Retina (tissue), 1 donor: ENCODE data around the gene PHETA1.
"Not testable (repeated sequence)": the region's sequence is repeated elsewhere in the genome, so short reads cannot be mapped to it uniquely, and the experiment has no call there.

Experiments
- DNase-seq: peaks from one replicate; pipeline ENCODE4 v3.0.0-alpha.2; 2016

The PHETA1 gene

GRCh38 chr12:111347891-111348644 lies 20.8 kb downstream of the PHETA1 start:
- DNase-seq = no peak

GRCh38 chr12:111344254-111344875 lies 24.5 kb downstream of the PHETA1 start:
- DNase-seq = no peak

- no peak for DNase-seq
These were observed 25.7 kb downstream of the PHETA1 start for GRCh38 chr12:111343181-111343580.

GRCh38 chr12:111342376-111342775 lies 26.5 kb downstream of the PHETA1 start:
- DNase-seq = no peak

GRCh38 chr12:111341426-111342065 lies 27.3 kb downstream of the PHETA1 start:
- DNase-seq = no peak

GRCh38 chr12:111340680-111341079 lies 28.2 kb downstream of the PHETA1 start:
- DNase-seq = not testable (repeated sequence)

- no peak for DNase-seq
These were observed 28.7 kb downstream of the PHETA1 start for GRCh38 chr12:111340231-111340630.

- no peak for DNase-seq
These were observed 29.5 kb downstream of the PHETA1 start for GRCh38 chr12:111339321-111339938.

- DNase-seq = no peak
These were observed 30.8 kb downstream of the PHETA1 start for GRCh38 chr12:111338096-111338495.

GRCh38 chr12:111337371-111337770 lies 31.5 kb downstream of the PHETA1 start:
- no peak for DNase-seq

GRCh38 chr12:111336411-111336810 lies 32.5 kb downstream of the PHETA1 start:
- DNase-seq = not testable (repeated sequence)

GRCh38 chr12:111335811-111336210 lies 33.1 kb downstream of the PHETA1 start:
- DNase-seq = no peak

- DNase-seq = not testable (repeated sequence)
These were observed 33.6 kb downstream of the PHETA1 start for GRCh38 chr12:111335301-111335700.

- DNase-seq = no peak
These were observed 34.4 kb downstream of the PHETA1 start for GRCh38 chr12:111334393-111334915.

- peak; percentile 23 for DNase-seq
These were observed 37.8 kb downstream of the PHETA1 start for GRCh38 chr12:111330800-111331752.

GRCh38 chr12:111328138-111328537 lies 40.8 kb downstream of the PHETA1 start:
- no peak for DNase-seq

- no peak for DNase-seq
These were observed 41.4 kb downstream of the PHETA1 start for GRCh38 chr12:111327474-111327873.

GRCh38 chr12:111322336-111323250 lies 46.3 kb downstream of the PHETA1 start:
- no peak for DNase-seq

GRCh38 chr12:111321317-111321716 lies 47.6 kb downstream of the PHETA1 start:
- DNase-seq = no peak

GRCh38 chr12:111320258-111321050 lies 48.4 kb downstream of the PHETA1 start:
- no peak for DNase-seq
